SK-N-SH (cell line): ENCODE data around the gene CCDC15.
"Not testable (repeated sequence)": the region's sequence is repeated elsewhere in the genome, so short reads cannot be mapped to it uniquely, and the experiment has no call there.

Source experiments
- EP300 ChIP-seq, 2 experiments: IDR thresholded peaks; 2 replicates each; pipeline versions ENCODE4 v1.4.0 to v1.6.1; 2012; ENCODE audit warnings: borderline replicate concordance in 1 of 2, low read depth in 1 of 2, low read length in 1 of 2
- MEF2A ChIP-seq: IDR thresholded peaks from 2 replicates; pipeline ENCODE4 v1.4.0; 2012; ENCODE audit warnings: low read depth, borderline replicate concordance
- RCOR1 ChIP-seq: fragments of 150-350 bp; IDR thresholded peaks from 2 replicates; pipeline ENCODE4 v1.6.1; 2017; ENCODE audit warnings: antibody characterized with exemption, low read length
- TF ChIP-seq, protein P1 (sequence below): fragments of 200-600 bp; sonication (generic); IDR thresholded peaks from 2 replicates; pipeline ENCODE4 v1.6.1; 2017; ENCODE audit warnings: antibody characterized with exemption, mild to moderate bottlenecking, moderate library complexity
- TF ChIP-seq, protein P2 (sequence below): IDR thresholded peaks from 2 replicates; pipeline ENCODE4 v1.6.1; 2012; ENCODE audit warnings: mild to moderate bottlenecking, low read depth, low read length, moderate library complexity
- TF ChIP-seq, protein P3 (sequence below): IDR thresholded peaks from 2 replicates; pipeline ENCODE4 v1.4.0; 2012; ENCODE audit warnings: low read depth, borderline replicate concordance

DNA sequence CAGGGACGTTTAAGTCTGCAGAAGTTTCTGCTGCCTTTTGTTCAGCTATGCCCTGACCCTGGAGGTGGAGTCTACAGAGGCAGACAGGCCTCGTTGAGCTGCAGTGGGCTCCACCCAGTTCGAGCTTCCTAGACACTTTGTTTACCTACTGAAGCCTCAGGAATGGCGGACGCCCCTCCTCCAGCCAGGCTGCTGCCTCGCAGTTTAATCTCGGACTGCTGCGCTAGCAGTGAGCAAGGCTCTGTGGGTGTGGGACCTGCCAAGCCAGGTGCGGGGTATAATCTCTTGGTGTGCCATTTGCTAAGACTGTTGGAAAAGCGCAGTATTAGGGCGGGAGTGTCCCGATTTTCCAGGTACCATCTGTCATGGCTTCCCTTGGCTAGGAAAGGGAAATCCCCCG, 14.2 kb downstream of the CCDC15 start:
- TF ChIP-seq RCOR1; EP300 (IDR thresholded peaks at IDR 0.05; ENCODE audit: borderline replicate concordance in 1 of 2, low read depth in 1 of 2, low read length in 1 of 2); MEF2A: not testable (repeated sequence)
- TF ChIP-seq, protein P1, sequence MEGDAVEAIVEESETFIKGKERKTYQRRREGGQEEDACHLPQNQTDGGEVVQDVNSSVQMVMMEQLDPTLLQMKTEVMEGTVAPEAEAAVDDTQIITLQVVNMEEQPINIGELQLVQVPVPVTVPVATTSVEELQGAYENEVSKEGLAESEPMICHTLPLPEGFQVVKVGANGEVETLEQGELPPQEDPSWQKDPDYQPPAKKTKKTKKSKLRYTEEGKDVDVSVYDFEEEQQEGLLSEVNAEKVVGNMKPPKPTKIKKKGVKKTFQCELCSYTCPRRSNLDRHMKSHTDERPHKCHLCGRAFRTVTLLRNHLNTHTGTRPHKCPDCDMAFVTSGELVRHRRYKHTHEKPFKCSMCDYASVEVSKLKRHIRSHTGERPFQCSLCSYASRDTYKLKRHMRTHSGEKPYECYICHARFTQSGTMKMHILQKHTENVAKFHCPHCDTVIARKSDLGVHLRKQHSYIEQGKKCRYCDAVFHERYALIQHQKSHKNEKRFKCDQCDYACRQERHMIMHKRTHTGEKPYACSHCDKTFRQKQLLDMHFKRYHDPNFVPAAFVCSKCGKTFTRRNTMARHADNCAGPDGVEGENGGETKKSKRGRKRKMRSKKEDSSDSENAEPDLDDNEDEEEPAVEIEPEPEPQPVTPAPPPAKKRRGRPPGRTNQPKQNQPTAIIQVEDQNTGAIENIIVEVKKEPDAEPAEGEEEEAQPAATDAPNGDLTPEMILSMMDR = not testable (repeated sequence)
- TF ChIP-seq, protein P2, sequence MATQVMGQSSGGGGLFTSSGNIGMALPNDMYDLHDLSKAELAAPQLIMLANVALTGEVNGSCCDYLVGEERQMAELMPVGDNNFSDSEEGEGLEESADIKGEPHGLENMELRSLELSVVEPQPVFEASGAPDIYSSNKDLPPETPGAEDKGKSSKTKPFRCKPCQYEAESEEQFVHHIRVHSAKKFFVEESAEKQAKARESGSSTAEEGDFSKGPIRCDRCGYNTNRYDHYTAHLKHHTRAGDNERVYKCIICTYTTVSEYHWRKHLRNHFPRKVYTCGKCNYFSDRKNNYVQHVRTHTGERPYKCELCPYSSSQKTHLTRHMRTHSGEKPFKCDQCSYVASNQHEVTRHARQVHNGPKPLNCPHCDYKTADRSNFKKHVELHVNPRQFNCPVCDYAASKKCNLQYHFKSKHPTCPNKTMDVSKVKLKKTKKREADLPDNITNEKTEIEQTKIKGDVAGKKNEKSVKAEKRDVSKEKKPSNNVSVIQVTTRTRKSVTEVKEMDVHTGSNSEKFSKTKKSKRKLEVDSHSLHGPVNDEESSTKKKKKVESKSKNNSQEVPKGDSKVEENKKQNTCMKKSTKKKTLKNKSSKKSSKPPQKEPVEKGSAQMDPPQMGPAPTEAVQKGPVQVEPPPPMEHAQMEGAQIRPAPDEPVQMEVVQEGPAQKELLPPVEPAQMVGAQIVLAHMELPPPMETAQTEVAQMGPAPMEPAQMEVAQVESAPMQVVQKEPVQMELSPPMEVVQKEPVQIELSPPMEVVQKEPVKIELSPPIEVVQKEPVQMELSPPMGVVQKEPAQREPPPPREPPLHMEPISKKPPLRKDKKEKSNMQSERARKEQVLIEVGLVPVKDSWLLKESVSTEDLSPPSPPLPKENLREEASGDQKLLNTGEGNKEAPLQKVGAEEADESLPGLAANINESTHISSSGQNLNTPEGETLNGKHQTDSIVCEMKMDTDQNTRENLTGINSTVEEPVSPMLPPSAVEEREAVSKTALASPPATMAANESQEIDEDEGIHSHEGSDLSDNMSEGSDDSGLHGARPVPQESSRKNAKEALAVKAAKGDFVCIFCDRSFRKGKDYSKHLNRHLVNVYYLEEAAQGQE = not testable (repeated sequence)
- TF ChIP-seq, protein P3, sequence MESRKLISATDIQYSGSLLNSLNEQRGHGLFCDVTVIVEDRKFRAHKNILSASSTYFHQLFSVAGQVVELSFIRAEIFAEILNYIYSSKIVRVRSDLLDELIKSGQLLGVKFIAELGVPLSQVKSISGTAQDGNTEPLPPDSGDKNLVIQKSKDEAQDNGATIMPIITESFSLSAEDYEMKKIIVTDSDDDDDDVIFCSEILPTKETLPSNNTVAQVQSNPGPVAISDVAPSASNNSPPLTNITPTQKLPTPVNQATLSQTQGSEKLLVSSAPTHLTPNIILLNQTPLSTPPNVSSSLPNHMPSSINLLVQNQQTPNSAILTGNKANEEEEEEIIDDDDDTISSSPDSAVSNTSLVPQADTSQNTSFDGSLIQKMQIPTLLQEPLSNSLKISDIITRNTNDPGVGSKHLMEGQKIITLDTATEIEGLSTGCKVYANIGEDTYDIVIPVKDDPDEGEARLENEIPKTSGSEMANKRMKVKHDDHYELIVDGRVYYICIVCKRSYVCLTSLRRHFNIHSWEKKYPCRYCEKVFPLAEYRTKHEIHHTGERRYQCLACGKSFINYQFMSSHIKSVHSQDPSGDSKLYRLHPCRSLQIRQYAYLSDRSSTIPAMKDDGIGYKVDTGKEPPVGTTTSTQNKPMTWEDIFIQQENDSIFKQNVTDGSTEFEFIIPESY = not testable (repeated sequence)
